Endothelial cell of umbilical vein (primary cell): ENCODE data around the gene RPL22. TPM values are rescaled to one million over a fixed set of nuclear protein-coding genes. Genes with fewer than 3 reads are reported as not detected.

ENCODE experiments used
- BruUV-seq: library from RNA; stranded (reverse); fragments of 400-500 nt; replicated peaks from 2 replicates; lab custom pipeline; 2021; lab: Mats Ljungman, UMichigan
- CTCF ChIA-PET: fragments of 300-600, 350-600 bp; sonication (Branson Sonifier 250); formaldehyde crosslinking; loops from one replicate; lab custom pipeline; 2021; ENCODE audit warnings: antibody characterized with exemption, inconsistent platforms; lab: Charles Lee
- POLR2A ChIA-PET: fragments of 300-600, 350-600 bp; sonication (Branson Sonifier 250); formaldehyde crosslinking; loops from one replicate; lab custom pipeline; 2021; ENCODE audit warnings: antibody characterized with exemption, inconsistent platforms; lab: Charles Lee
- DNase-seq: peaks from one replicate; pipeline ENCODE4 v3.0.0-alpha.2; 2011; ENCODE audit warnings: low read depth, low spot score
- FAIRE-seq: peaks from 2 replicates; lab custom pipeline; 2011; peaks lifted over from hg19 to GRCh38; lab: Jason Lieb, UNC
- H2AFZ ChIP-seq: 2 replicates; pipeline ENCODE4 v1.6.0; 2012; ENCODE audit warnings: low read depth, low read length, control low read depth, inconsistent platforms
- H3K27ac ChIP-seq: 2 replicates; pipeline ENCODE4 v1.5.1; 2011; ENCODE audit warnings: low read depth, mild to moderate bottlenecking, control low read depth, low read length, moderate library complexity; ENCODE audit not compliant: insufficient read depth
- H3K27me3 ChIP-seq, 2 experiments: 2 replicates each; pipeline versions ENCODE4 v1.6.0 to v1.6.1; 2011; ENCODE audit warnings: low read length in 2 of 2, mixed read lengths in 1 of 2; ENCODE audit not compliant: control insufficient read depth in 2 of 2, insufficient read depth in 2 of 2
- H3K36me3 ChIP-seq, 2 experiments: 2 replicates in 1 of 2; 3 replicates in 1 of 2; pipeline ENCODE4 v1.5.1; 2011; ENCODE audit warnings: low read length in 2 of 2, mild to moderate bottlenecking in 1 of 2, moderate library complexity in 1 of 2; ENCODE audit not compliant: control insufficient read depth in 2 of 2, insufficient read depth in 2 of 2; ENCODE audit errors: extremely low read depth in 1 of 2
- H3K4me1 ChIP-seq: 3 replicates; pipeline ENCODE4 v1.5.1; 2011; ENCODE audit warnings: mild to moderate bottlenecking, low read length; ENCODE audit not compliant: control insufficient read depth, insufficient read depth; ENCODE audit errors: extremely low read depth
- H3K4me2 ChIP-seq: 2 replicates; pipeline ENCODE4 v1.6.1; 2011; ENCODE audit warnings: low read length, control low read depth, mixed read lengths; ENCODE audit not compliant: insufficient read depth
- H3K4me3 ChIP-seq, 3 experiments: fragments of 200-600 bp in 1 of 3; sonication (generic), shearing (Covaris generic) in 1 of 3; replicated peaks in 1 of 3; 2 replicates each; pipeline ENCODE4 v1.5.1; 2011 to 2016; ENCODE audit warnings: control low read depth in 3 of 3, low read length in 3 of 3, mild to moderate bottlenecking in 2 of 3, inconsistent platforms in 1 of 3, low read depth in 1 of 3, moderate library complexity in 1 of 3; ENCODE audit not compliant: insufficient read depth in 1 of 3
- H3K79me2 ChIP-seq: 2 replicates; pipeline ENCODE4 v1.6.0; 2012; ENCODE audit warnings: low read length, inconsistent platforms; ENCODE audit not compliant: control insufficient read depth, insufficient read depth
- H3K9ac ChIP-seq: replicated peaks from 2 replicates; pipeline ENCODE3; 2011; ENCODE audit warnings: low read length, control low read depth; ENCODE audit not compliant: insufficient read depth; ENCODE audit errors: extremely low read depth
- H3K9me1 ChIP-seq: replicated peaks from 3 replicates; pipeline ENCODE4 v1.6.0; 2011; ENCODE audit warnings: mild to moderate bottlenecking, low read length; ENCODE audit not compliant: control insufficient read depth, insufficient read depth; ENCODE audit errors: extremely low read depth
- H3K9me3 ChIP-seq: replicated peaks from 2 replicates; pipeline ENCODE4 v1.5.1; 2012; ENCODE audit warnings: low read length, inconsistent platforms; ENCODE audit not compliant: control insufficient read depth, insufficient read depth
- H4K20me1 ChIP-seq: replicated peaks from 2 replicates; pipeline ENCODE3; 2011; ENCODE audit warnings: mild to moderate bottlenecking, low read length; ENCODE audit not compliant: control insufficient read depth, insufficient read depth; ENCODE audit errors: extremely low read depth
- EZH2 ChIP-seq: IDR thresholded peaks from 2 replicates; pipeline ENCODE4 v1.6.1; 2012; ENCODE audit warnings: borderline replicate concordance, low read depth, mild to moderate bottlenecking, moderate library complexity, low read length, inconsistent platforms; ENCODE audit not compliant: severe bottlenecking
- FOS ChIP-seq: IDR thresholded peaks from 2 replicates; pipeline ENCODE4 v1.6.1; 2011; ENCODE audit warnings: mild to moderate bottlenecking, low read length, moderate library complexity, borderline replicate concordance; ENCODE audit not compliant: insufficient read depth
- GATA2 ChIP-seq: IDR thresholded peaks from 2 replicates; pipeline ENCODE4 v1.7.0; 2011; ENCODE audit warnings: low read depth, mild to moderate bottlenecking, moderate library complexity, mixed read lengths, low read length; ENCODE audit not compliant: insufficient read length, insufficient read depth
- JUN ChIP-seq: IDR thresholded peaks from 2 replicates; pipeline ENCODE4 v1.6.1; 2011; ENCODE audit warnings: borderline replicate concordance, low read depth; ENCODE audit not compliant: insufficient read length, insufficient read depth
- MYC ChIP-seq: IDR thresholded peaks from one replicate; pipeline ENCODE4 v1.6.1; 2011; ENCODE audit warnings: mild to moderate bottlenecking, low read depth, low read length
- POLR2A ChIP-seq: IDR thresholded peaks from 2 replicates; pipeline ENCODE4 v1.6.1; 2012; ENCODE audit warnings: low read depth, mild to moderate bottlenecking, control low read depth, low read length
- POLR2AphosphoS5 ChIP-seq: IDR thresholded peaks from 2 replicates; pipeline ENCODE4 v1.6.1; 2012; ENCODE audit warnings: low read depth, mild to moderate bottlenecking, control low read depth, low read length, moderate library complexity; ENCODE audit not compliant: insufficient read depth
- dilution Hi-C: fragments of 300-500 bp; cut with MboI; formaldehyde crosslinking; loops from one replicate; pipeline ENCODE4 v1.15.0; 2019; ENCODE audit warnings: low sequenced_read_pairs; ENCODE audit not compliant: extremely low pct_ligation_motif_present
- intact Hi-C: fragments of 100-400 bp; cut with micrococcal nuclease; formaldehyde crosslinking; loops from one replicate; pipeline ENCODE4 v1.10.0; 2022
- polyA plus RNA-seq, 4 experiments: library from polyadenylated mRNA; depleted of rRNA in 3 of 4; stranded (reverse) in 3 of 4; unstranded in 1 of 4; fragments of >200 nt; gene quantifications; 2 replicates each; pipeline versions ENCODE4 v1.2.1 to v1.2.3, GENCODE V29; 2011 to 2012; ENCODE audit warnings: missing spikeins in 1 of 4
- total RNA-seq: library from RNA; stranded (reverse); gene quantifications from 2 replicates; pipeline ENCODE4 v1.2.3, GENCODE V29; 2021
- TF ChIP-seq, protein P1 (sequence below), 2 donors: IDR thresholded peaks; 1 replicate in 1 of 2; 2 replicates in 1 of 2; pipeline ENCODE4 v1.5.1; 2011; ENCODE audit warnings: low read length in 2 of 2, mild to moderate bottlenecking in 2 of 2, moderate library complexity in 2 of 2, control low read depth in 1 of 2, inconsistent platforms in 1 of 2, low read depth in 1 of 2; ENCODE audit not compliant: insufficient read depth in 1 of 2; ENCODE audit errors: extremely low read depth in 1 of 2
- TF ChIP-seq, protein P2 (sequence below): IDR thresholded peaks from 2 replicates; pipeline ENCODE4 v1.6.1; 2011; ENCODE audit not compliant: insufficient read depth, insufficient read length

Gene RPL22
- total and polyA plus RNA-seq, 2 donors (not counting 3 experiments of a cell fraction or from before 2014, with no cell fraction given), result 71.2 to 343 TPM

DNA sequence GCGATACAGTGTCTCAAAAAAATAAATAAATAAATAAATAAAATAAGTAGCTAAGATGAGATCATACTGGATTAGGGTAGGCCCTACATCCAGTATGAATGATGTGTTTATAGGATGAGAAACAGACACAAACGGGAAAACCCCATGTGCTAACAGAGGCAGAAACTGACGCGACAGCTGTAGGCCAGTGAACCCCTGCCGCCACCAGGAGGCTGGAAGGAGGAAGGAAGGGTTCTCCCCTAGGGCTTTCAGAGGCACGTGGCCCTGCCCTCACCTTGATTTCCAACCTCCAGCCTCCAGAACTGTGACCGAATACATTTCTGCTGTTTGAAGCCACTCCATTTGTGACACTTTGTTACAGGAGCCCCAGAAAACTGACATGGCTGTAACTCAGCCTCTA, 57.8 kb downstream of the RPL22 start:
- no peaks in the 10 kb centered on the region for H3K9me1 ChIP-seq
- no peaks in the 10 kb centered on the region for H3K27me3 ChIP-seq
- no peaks in the 10 kb centered on the region for H4K20me1 ChIP-seq
- H3K79me2 ChIP-seq, result no peaks in the 10 kb centered on the region
- H3K4me1 ChIP-seq, result no peaks in the 10 kb centered on the region
- ChIA-PET POLR2A (no interaction called here), CTCF (no interaction called here)
- intact Hi-C loops, result no loop called here
- H3K4me2 ChIP-seq, result no peak overlapping the region
- no peak for DNase-seq
- no peak overlapping the region for H2AFZ ChIP-seq
- no peak overlapping the region for H3K9ac ChIP-seq
- BruUV-seq, result no TSS peak
- no peak overlapping the region for H3K27ac ChIP-seq
- no peaks in the 10 kb centered on the region for H3K36me3 ChIP-seq
- no peak overlapping the region for H3K4me3 ChIP-seq
- dilution Hi-C loops, result no loop called here
- no peaks in the 10 kb centered on the region for H3K9me3 ChIP-seq
- FAIRE-seq, result no peak
- no peak for TF ChIP-seq POLR2A
- TF ChIP-seq, protein P1, sequence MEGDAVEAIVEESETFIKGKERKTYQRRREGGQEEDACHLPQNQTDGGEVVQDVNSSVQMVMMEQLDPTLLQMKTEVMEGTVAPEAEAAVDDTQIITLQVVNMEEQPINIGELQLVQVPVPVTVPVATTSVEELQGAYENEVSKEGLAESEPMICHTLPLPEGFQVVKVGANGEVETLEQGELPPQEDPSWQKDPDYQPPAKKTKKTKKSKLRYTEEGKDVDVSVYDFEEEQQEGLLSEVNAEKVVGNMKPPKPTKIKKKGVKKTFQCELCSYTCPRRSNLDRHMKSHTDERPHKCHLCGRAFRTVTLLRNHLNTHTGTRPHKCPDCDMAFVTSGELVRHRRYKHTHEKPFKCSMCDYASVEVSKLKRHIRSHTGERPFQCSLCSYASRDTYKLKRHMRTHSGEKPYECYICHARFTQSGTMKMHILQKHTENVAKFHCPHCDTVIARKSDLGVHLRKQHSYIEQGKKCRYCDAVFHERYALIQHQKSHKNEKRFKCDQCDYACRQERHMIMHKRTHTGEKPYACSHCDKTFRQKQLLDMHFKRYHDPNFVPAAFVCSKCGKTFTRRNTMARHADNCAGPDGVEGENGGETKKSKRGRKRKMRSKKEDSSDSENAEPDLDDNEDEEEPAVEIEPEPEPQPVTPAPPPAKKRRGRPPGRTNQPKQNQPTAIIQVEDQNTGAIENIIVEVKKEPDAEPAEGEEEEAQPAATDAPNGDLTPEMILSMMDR (IDR thresholded peaks at IDR 0.05; ENCODE audit: extremely low read depth in 1 of 2, insufficient read depth in 1 of 2, low read depth in 1 of 2, low read length in 2 of 2), result no peak
- TF ChIP-seq FOS, result no peak
- TF ChIP-seq MYC, result no peak
- TF ChIP-seq JUN, result no peak
- TF ChIP-seq, protein P2, sequence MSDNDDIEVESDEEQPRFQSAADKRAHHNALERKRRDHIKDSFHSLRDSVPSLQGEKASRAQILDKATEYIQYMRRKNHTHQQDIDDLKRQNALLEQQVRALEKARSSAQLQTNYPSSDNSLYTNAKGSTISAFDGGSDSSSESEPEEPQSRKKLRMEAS, result no peak
- no peak for TF ChIP-seq EZH2
- TF ChIP-seq POLR2AphosphoS5, result no peak
- no peak for TF ChIP-seq GATA2
